Measurements from ENCODE around the gene TJP3. TPM values are rescaled to one million over a fixed set of nuclear protein-coding genes. Genes with fewer than 3 reads are reported as not detected.
"Not testable (repeated sequence)": the region's sequence is repeated elsewhere in the genome, so short reads cannot be mapped to it uniquely, and the experiment has no call there.

The TJP3 gene, protein sequence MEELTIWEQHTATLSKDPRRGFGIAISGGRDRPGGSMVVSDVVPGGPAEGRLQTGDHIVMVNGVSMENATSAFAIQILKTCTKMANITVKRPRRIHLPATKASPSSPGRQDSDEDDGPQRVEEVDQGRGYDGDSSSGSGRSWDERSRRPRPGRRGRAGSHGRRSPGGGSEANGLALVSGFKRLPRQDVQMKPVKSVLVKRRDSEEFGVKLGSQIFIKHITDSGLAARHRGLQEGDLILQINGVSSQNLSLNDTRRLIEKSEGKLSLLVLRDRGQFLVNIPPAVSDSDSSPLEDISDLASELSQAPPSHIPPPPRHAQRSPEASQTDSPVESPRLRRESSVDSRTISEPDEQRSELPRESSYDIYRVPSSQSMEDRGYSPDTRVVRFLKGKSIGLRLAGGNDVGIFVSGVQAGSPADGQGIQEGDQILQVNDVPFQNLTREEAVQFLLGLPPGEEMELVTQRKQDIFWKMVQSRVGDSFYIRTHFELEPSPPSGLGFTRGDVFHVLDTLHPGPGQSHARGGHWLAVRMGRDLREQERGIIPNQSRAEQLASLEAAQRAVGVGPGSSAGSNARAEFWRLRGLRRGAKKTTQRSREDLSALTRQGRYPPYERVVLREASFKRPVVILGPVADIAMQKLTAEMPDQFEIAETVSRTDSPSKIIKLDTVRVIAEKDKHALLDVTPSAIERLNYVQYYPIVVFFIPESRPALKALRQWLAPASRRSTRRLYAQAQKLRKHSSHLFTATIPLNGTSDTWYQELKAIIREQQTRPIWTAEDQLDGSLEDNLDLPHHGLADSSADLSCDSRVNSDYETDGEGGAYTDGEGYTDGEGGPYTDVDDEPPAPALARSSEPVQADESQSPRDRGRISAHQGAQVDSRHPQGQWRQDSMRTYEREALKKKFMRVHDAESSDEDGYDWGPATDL
- polyA plus RNA-seq (ENCODE audit: low read depth in 6 of 6): 1 to 10 TPM in 5 of 6 donors, not detected in 1; 1.2 to 3.8 (median 2.0) TPM

GRCh38 chr19:3708207-3708931 is at the start of gene TJP3:
Gene TJP3, plus strand, starts transcription at chr19:3708384. Its CDS starts 20,049 bp downstream, at chr19:3728433.
- Mint-ChIP-seq H3K4me1 (peaks cover 4 to 10% (median 5%) of the 10 kb centered on the region in 3 donors), H3K4me3 (peak within 1 kb of the TSS in 1 of 8 donors; percentile 42), H3K27me3 (peaks cover 4 to 33% (median 8%) of the 10 kb centered on the region in 3 donors), H3K27ac (no peak within 1 kb of the TSS), H3K9me3 (no peaks in the 10 kb centered on the region), H3K36me3 (no peaks in the 10 kb centered on the region)
- ATAC-seq (ENCODE audit: low read depth in 2 of 2) (no peak), DNase-seq (no peak)

DNA sequence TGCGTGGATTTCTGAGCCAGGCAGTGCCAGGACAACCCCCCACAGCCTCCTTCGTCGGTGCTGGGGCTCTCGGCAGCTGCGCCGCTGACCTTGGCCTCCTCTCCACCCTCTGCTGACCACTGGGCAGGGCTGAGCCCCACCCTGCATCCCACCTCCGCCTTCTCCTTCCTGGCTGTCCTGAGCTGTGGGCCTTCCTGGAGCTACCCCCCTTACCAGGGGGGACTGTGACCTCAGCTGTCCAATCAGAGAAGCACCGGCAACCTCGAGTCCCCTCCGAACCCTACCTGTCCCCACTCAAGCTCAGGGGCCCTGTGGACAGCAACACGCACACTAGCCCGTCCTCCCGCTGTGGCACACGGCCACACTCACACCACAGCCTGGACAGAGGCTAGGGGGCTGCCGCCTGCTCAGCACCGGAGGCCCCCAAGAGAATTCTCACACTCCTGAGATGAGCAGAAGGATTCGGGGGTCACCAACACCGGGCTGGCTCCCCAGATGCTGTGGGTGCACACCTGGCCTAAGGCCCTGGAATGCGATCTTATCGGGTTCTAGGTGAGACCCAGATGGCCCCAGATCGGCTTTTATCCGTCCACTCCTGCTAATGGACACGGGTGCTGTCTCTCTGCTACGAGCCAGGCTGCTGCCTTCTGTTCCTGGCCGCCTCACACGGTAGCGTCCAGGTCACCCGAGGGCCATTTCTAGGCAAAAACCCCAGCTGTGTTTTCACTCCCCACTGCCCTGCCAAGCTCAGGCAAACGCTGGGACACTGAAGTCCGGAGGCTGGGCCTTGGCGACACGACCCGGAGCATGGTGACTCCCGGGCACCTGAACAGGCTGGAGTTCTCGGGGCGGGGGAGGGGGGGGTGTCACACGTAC is 49.1 kb upstream of the TJP3 start:
- no peak overlapping the region for H3K27ac Mint-ChIP-seq
- DNase-seq: no peak
- H3K36me3 Mint-ChIP-seq: peaks cover 4 to 9% of the 10 kb centered on the region in 2 donors

DNA sequence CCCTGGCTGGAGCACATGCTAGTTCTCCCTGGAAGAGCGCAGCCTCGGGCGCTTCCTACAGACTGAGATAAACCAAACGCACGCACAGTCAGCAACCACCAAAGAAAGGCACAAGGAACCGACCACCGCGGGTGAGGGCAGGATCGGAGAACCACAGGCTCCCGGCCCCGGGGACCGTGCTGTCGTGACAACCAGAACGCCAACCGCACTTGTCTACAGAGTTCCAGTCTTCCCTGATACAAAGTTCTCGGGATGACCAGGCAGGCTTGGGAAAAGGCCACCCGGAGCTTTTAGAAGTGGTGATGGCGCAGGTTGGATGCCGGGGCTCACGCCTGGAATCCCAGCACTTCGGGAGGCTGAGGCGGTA is 48.5 kb upstream of the TJP3 start:
- peaks cover 4 to 9% of the 10 kb centered on the region in 2 donors for H3K36me3 Mint-ChIP-seq
- no peaks in the 10 kb centered on the region for H3K9me3 Mint-ChIP-seq
- peak overlapping the region in 1 of 6 donors; percentile 59 for H3K27ac Mint-ChIP-seq
- ATAC-seq (ENCODE audit: low read depth in 2 of 2): no peak
- peaks cover 4 to 5% (median 5%) of the 10 kb centered on the region in 3 donors for H3K4me1 Mint-ChIP-seq
- H3K27me3 Mint-ChIP-seq: no peaks in the 10 kb centered on the region
- no peak for DNase-seq
- H3K4me3 Mint-ChIP-seq: no peak overlapping the region

More for the DNA sequence above, 49.1 kb upstream of the TJP3 start:
- ATAC-seq (ENCODE audit: low read depth in 2 of 2): no peak
- Mint-ChIP-seq H3K4me1 (peaks cover 3 to 5% (median 4%) of the 10 kb centered on the region in 3 donors), H3K27me3 (no peaks in the 10 kb centered on the region), H3K9me3 (no peaks in the 10 kb centered on the region), H3K4me3 (peak overlapping the region in 1 of 8 donors; percentile 60)

DNA sequence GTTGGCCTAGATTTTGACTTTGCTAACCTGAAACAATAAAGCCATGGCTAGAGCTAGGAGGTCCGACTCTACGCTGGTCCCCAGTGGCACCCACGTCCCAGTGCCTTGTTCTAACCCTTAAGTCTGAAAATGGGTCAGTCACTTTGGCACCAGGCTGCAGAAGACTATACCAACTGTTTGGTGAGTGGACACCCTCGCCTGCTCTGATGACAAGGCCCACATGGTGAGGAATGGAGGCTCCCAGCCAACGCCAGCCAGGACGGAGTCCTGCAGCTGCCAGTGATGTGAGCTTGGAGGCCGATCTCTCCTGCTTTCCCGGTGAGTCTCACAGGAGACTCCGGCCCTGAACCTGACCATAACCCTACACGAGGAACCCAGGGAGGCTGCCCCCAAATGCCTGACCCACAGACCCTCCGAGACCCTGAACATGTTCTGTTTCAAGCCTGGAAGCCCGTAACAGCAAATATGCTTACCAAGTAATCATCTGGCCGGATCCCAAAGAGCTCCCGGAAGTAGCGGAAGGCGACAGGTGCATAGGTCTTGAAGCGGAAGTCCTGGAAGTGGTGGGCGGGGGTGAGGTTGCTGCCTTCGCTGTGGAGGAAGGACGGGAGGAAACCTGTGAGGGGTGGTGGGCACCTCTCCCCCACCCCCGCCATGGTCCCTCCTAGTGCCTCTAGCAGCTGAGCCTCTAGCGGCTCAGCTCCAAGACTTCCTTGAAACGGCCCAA is 47.5 kb upstream of the TJP3 start:
- DNase-seq (no peak), ATAC-seq (ENCODE audit: low read depth in 2 of 2) (no peak)
- Mint-ChIP-seq H3K4me1 (peaks cover 5 to 12% (median 10%) of the 10 kb centered on the region in 3 donors), H3K9me3 (no peaks in the 10 kb centered on the region), H3K4me3 (no peak overlapping the region), H3K36me3 (peaks cover 4 to 9% of the 10 kb centered on the region in 2 donors), H3K27ac (no peak overlapping the region), H3K27me3 (no peaks in the 10 kb centered on the region)

DNA sequence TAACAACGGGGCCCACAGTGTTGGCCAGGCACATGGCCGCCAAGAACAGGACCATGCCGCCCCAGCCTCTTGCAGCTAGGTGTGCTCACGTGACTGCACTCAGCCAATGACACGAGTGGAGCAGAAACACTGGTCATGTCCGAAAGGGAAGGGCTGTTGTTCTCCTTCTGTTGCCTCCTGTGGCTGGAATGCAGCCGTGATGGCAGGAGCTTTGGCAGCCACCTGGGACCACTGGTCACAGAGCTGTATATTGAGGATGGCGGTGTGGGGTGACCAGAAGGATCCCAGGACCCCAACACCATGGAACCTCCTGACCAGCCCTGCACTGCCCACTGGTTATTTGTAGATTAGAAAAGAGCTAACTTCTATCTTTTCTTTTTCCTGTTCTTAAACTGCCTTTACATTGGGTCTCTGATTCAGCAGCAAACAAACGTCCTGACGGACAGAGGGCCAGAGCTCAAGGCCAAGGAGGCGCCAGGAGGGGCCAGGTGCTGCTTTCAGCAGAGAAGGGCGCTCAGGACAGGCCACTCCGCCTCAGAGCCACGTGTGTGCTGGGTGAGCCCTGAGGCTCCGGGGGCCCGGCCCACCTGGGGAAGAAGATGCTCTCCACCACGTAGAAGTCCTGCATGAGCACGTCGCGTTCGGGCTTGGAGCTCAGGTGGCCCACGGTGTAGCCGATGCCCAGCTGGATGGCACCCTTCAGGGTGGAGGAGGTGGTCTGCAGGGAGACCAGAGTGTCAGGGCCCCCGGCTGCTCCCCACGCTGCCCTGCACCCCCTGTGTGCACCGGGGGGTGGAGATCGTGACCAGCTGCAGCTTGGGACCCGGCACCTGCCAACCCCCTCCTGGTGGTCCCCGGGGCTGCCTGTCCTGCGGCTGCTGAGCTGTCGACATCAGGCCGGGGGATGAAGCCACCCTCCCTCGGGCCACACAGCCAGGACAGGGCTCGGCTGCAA is 46.6 kb upstream of the TJP3 start:
- DNase-seq (no peak), ATAC-seq (ENCODE audit: low read depth in 2 of 2) (no peak)
- no peak overlapping the region for H3K27ac Mint-ChIP-seq
- H3K27me3 Mint-ChIP-seq: no peaks in the 10 kb centered on the region
- peaks cover 4 to 9% of the 10 kb centered on the region in 2 donors for H3K36me3 Mint-ChIP-seq
- peaks cover 13 to 20% (median 17%) of the 10 kb centered on the region in 3 donors for H3K4me1 Mint-ChIP-seq
- H3K4me3 Mint-ChIP-seq: no peak overlapping the region
- H3K9me3 Mint-ChIP-seq: no peaks in the 10 kb centered on the region

DNA sequence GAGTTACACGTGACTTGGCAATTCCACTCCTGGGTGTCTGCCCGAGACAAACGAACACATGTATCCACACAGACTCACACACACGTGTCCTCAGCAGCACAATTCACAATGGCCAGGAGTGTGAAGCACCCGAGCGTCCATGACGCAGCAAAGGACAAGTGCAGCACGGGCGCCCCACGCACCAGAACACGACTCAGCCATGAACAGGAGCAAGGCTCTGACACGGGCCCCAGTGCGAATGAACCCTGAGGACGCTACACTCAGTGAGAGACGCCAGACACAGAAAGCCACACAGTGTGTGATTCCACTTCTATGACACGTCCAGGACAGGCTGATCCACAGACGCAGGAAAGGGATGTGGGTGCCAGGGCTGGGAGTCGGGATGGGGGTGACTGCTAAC is 44.3 kb upstream of the TJP3 start:
- peak overlapping the region in 2 of 8 donors; percentile 7 to 51 for H3K4me3 Mint-ChIP-seq
- H3K36me3 Mint-ChIP-seq: peaks cover 0 to 9% of the 10 kb centered on the region in 2 donors
- no peaks in the 10 kb centered on the region for H3K9me3 Mint-ChIP-seq

DNA sequence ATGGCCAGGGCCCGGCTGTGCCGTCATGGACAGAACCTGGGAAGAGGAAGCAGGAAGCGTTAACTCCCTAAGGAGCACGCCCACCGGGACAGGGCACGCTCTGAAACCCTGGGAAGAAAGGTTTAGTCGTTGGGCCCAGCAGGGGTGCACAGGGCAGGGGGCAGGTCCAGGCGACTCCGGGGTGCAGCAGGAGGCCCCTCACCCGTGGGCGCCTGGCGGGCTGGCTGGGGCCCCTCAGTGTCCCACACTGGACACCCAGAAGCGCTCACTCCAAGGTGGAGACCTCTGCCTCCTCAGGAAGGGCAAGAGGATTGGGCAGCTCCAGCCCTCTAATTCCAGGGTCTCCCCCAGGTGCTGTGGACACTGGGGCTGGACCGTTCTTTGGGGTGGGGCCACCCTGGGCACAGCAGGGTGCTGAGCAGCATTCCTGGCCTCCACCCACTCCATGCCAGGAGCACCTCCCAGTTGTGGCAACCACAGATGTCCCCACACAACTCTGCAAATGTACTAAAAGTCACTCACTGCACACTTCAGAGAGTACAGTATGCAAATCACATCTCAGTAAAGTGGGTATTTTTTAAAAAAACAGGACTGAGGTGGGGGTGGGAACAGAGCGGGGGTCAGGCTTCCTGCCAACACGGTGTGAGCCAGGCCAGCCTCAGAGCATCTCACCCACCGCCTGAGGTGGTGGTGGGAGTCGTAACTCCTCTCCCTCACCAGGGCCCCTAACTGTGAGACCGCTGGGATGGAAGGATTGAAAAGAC is 43.1 kb upstream of the TJP3 start:
- no peaks in the 10 kb centered on the region for H3K9me3 Mint-ChIP-seq
- no peak for DNase-seq
- no peaks in the 10 kb centered on the region for H3K27me3 Mint-ChIP-seq
- peak; percentile 35 to 47 for ATAC-seq (ENCODE audit: low read depth in 2 of 2)
- peak overlapping the region in 3 of 6 donors; percentile 6 to 30 (median 24) for H3K27ac Mint-ChIP-seq
- peaks cover 19 to 33% (median 30%) of the 10 kb centered on the region in 3 donors for H3K4me1 Mint-ChIP-seq
- peak overlapping the region in 7 of 8 donors; percentile 19 to 72 (median 47) for H3K4me3 Mint-ChIP-seq
- peaks cover 0 to 9% of the 10 kb centered on the region in 2 donors for H3K36me3 Mint-ChIP-seq

More for the DNA sequence above, 44.3 kb upstream of the TJP3 start:
- no peak overlapping the region for H3K27ac Mint-ChIP-seq
- H3K27me3 Mint-ChIP-seq: no peaks in the 10 kb centered on the region
- peaks cover 19 to 28% (median 21%) of the 10 kb centered on the region in 3 donors for H3K4me1 Mint-ChIP-seq
- ATAC-seq (ENCODE audit: low read depth in 2 of 2) (no peak), DNase-seq (no peak)

GRCh38 chr19:3665681-3666544 is 42.3 kb upstream of the TJP3 start:
- Mint-ChIP-seq H3K27ac (peak overlapping the region in 1 of 6 donors; percentile 42), H3K27me3 (peaks cover 0 to 4% (median 0%) of the 10 kb centered on the region in 3 donors), H3K4me1 (peaks cover 21 to 37% (median 34%) of the 10 kb centered on the region in 3 donors), H3K4me3 (peak overlapping the region in 7 of 8 donors; percentile 19 to 72 (median 47)), H3K36me3 (peaks cover 0 to 9% of the 10 kb centered on the region in 2 donors), H3K9me3 (no peaks in the 10 kb centered on the region)
- ATAC-seq (ENCODE audit: low read depth in 2 of 2) (peak; percentile 86 to 90), DNase-seq (peak; percentile 71)

GRCh38 chr19:3666545-3666856 is 41.7 kb upstream of the TJP3 start:
- Mint-ChIP-seq H3K27me3 (peaks cover 0 to 10% (median 0%) of the 10 kb centered on the region in 3 donors), H3K4me1 (peaks cover 26 to 41% (median 40%) of the 10 kb centered on the region in 3 donors)
- not testable (repeated sequence) for ATAC-seq (ENCODE audit: low read depth in 2 of 2); H3K36me3 Mint-ChIP-seq; H3K4me3 Mint-ChIP-seq; DNase-seq; H3K9me3 Mint-ChIP-seq; H3K27ac Mint-ChIP-seq

All from naive B cell (primary cell).